ENCODE data around the gene IGHMBP2. TPM values are rescaled to one million over a fixed set of nuclear protein-coding genes. Genes with fewer than 3 reads are reported as not detected.

IGHMBP2 gene
- polyA plus RNA-seq, 1 donor, result 10.3 TPM

- DNase-seq (ENCODE audit: low read depth), result no peak
Observed at GRCh38 chr11:68927280-68928135, 23.8 kb downstream of the IGHMBP2 start.

- no peak for DNase-seq (ENCODE audit: low read depth)
Observed at GRCh38 chr11:68928136-68928880, 24.6 kb downstream of the IGHMBP2 start.

GRCh38 chr11:68929135-68929534, 25.4 kb downstream of the IGHMBP2 start:
- DNase-seq (ENCODE audit: low read depth), result no peak

GRCh38 chr11:68929706-68930570, 26.2 kb downstream of the IGHMBP2 start:
- no peak for DNase-seq (ENCODE audit: low read depth)

- no peak for DNase-seq (ENCODE audit: low read depth)
Observed at GRCh38 chr11:68930991-68931855, 27.5 kb downstream of the IGHMBP2 start.

- no peak for DNase-seq (ENCODE audit: low read depth)
Observed at GRCh38 chr11:68931911-68932310, 28.2 kb downstream of the IGHMBP2 start.

- DNase-seq (ENCODE audit: low read depth), result no peak
Observed at GRCh38 chr11:68932358-68932757, 28.7 kb downstream of the IGHMBP2 start.

GRCh38 chr11:68932933-68933577, 29.4 kb downstream of the IGHMBP2 start:
- no peak for DNase-seq (ENCODE audit: low read depth)

GRCh38 chr11:68933605-68934320, 30.1 kb downstream of the IGHMBP2 start:
- no peak for DNase-seq (ENCODE audit: low read depth)

- no peak for DNase-seq (ENCODE audit: low read depth)
Observed at GRCh38 chr11:68934321-68934645, 30.6 kb downstream of the IGHMBP2 start.

- DNase-seq (ENCODE audit: low read depth), result no peak
Observed at GRCh38 chr11:68934666-68935065, 31.0 kb downstream of the IGHMBP2 start.

GRCh38 chr11:68935066-68935465, 31.4 kb downstream of the IGHMBP2 start:
- no peak for DNase-seq (ENCODE audit: low read depth)

- DNase-seq (ENCODE audit: low read depth), result no peak
Observed at GRCh38 chr11:68935516-68936357, 32.0 kb downstream of the IGHMBP2 start.

- no peak for DNase-seq (ENCODE audit: low read depth)
Observed at GRCh38 chr11:68936358-68936636, 32.6 kb downstream of the IGHMBP2 start.

- DNase-seq (ENCODE audit: low read depth), result no peak
Observed at GRCh38 chr11:68936676-68937620, 33.3 kb downstream of the IGHMBP2 start.

- DNase-seq (ENCODE audit: low read depth), result no peak
Observed at GRCh38 chr11:68938088-68938487, 34.4 kb downstream of the IGHMBP2 start.

GRCh38 chr11:68938816-68939582, 35.3 kb downstream of the IGHMBP2 start:
- DNase-seq (ENCODE audit: low read depth), result no peak

Data from forelimb muscle (tissue), 1 donor.